Lung (tissue), 12 donors: ENCODE measurements around the gene RXRA. TPM values are rescaled to one million over a fixed set of nuclear protein-coding genes. Genes with fewer than 3 reads are reported as not detected.
A peak's percentile ranks its signal among the peaks of the same experiment; 100 is the strongest.

Source experiments
- ATAC-seq: fragments of 200-7000 bp; cut with Tn5 transposase; one replicate; pipeline ENCODE4 v1.9.1; 2020; ENCODE audit warnings: moderate number of reproducible peaks; ENCODE audit not compliant: insufficient read depth, low FRiP score
- DNase-seq, 3 donors: peaks; one replicate each; pipeline ENCODE4 v3.0.0-alpha.2; 2013 to 2017
- H3K27ac ChIP-seq, 2 donors: one replicate each; pipeline ENCODE4 v1.5.1; 2013; ENCODE audit warnings: mild to moderate bottlenecking in 2 of 2, moderate library complexity in 2 of 2, control low read depth in 1 of 2, inconsistent platforms in 1 of 2, low read depth in 1 of 2, low read length in 1 of 2
- H3K27me3 ChIP-seq, 3 donors: one replicate each; pipeline ENCODE4 v1.5.1; 2013; ENCODE audit warnings: low read length in 2 of 3; ENCODE audit not compliant: control insufficient read depth in 3 of 3, insufficient read depth in 3 of 3
- H3K36me3 ChIP-seq, 4 donors: one replicate each; pipeline ENCODE4 v1.5.1; 2013; ENCODE audit warnings: low read length in 4 of 4, mild to moderate bottlenecking in 1 of 4, moderate library complexity in 1 of 4; ENCODE audit not compliant: control insufficient read depth in 4 of 4, insufficient read depth in 4 of 4
- H3K4me1 ChIP-seq, 5 donors: one replicate each; pipeline ENCODE4 v1.5.1; 2013; ENCODE audit warnings: low read length in 5 of 5, mild to moderate bottlenecking in 2 of 5, moderate library complexity in 1 of 5; ENCODE audit not compliant: control insufficient read depth in 5 of 5, insufficient read depth in 5 of 5
- H3K4me3 ChIP-seq: one replicate; pipeline ENCODE4 v1.5.1; 2013; ENCODE audit warnings: mild to moderate bottlenecking, control low read depth, moderate library complexity
- H3K9ac ChIP-seq, 2 donors: one replicate each; pipeline ENCODE4 v1.5.1; 2013; ENCODE audit warnings: low read length in 2 of 2, control low read depth in 1 of 2; ENCODE audit not compliant: insufficient read depth in 1 of 2
- H3K9me3 ChIP-seq, 4 donors: one replicate each; pipeline ENCODE4 v1.5.1; 2013; ENCODE audit warnings: low read length in 3 of 4, mild to moderate bottlenecking in 1 of 4, moderate library complexity in 1 of 4; ENCODE audit not compliant: control insufficient read depth in 4 of 4, insufficient read depth in 3 of 4
- WGBS, 2 donors: extraction: QIAGEN DNeasy Blood & Tissue Kit; methylation state at CpG; one replicate each; pipeline ENCODE4 v1.1.7; 2013; 5-methylcytosine and 5-hydroxymethylcytosine counted together
- polyA plus RNA-seq, 2 donors: library from polyadenylated mRNA; stranded (reverse); fragments of 200-250 nt; gene quantifications; one replicate each; pipeline ENCODE4 v1.2.1, GENCODE V29; 2013
- total RNA-seq, 2 donors: library from RNA; depleted of rRNA in 1 of 2; stranded (reverse); fragments of >200 nt in 1 of 2; gene quantifications; one replicate each; pipeline ENCODE4 v1.2.1, GENCODE V29; 2014 to 2021
- TF ChIP-seq, protein P1 (sequence below): IDR thresholded peaks from 2 replicates; pipeline ENCODE4 v1.5.1; 2012; ENCODE audit warnings: mild to moderate bottlenecking; ENCODE audit errors: control extremely low read depth, extremely low read depth
- donor health status: control.
- donor health status: control.
- donor health status: Bipolar disorder and iron deficiency.
- donor health status: healthy.
- donor health status: DM: yes; HTN: yes; CAD: no.

RXRA gene
- total and polyA plus RNA-seq, 4 donors = 24.2 to 85.2 (median 52.2) TPM

DNA sequence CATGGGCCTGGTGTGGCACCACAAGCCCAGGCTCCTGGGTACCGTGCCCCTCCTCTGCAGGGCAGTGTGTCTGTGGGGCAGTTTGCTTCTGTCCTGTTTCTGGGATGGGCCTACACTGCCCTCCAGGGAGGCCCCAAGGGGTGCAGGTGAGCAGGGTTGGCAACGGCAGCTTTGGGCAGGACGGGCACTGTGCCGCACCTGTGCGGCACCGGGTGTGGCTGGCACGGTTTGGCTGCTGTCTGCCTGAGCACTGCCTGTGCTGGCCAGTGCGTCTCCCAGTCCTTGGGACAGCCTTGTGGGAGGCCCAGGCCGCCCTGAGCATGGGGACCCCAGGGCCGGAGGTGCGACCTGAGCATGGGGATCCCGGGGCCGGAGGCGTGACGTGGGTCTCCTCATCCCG, 37.2 kb downstream of the RXRA start:
- Histone ChIP-seq H3K4me1 (peaks cover 10 to 57% (median 16%) of the 10 kb centered on the region in 5 donors), H3K4me3 (no peak overlapping the region), H3K9me3 (no peaks in the 10 kb centered on the region), H3K36me3 (no peaks in the 10 kb centered on the region), H3K9ac (no peak overlapping the region), H3K27me3 (no peaks in the 10 kb centered on the region), H3K27ac (no peak overlapping the region)
- 82 to 90% methylated on average over 15 to 16 of the region's 16 CpGs for WGBS, 2 donors
- TF ChIP-seq, protein P1, sequence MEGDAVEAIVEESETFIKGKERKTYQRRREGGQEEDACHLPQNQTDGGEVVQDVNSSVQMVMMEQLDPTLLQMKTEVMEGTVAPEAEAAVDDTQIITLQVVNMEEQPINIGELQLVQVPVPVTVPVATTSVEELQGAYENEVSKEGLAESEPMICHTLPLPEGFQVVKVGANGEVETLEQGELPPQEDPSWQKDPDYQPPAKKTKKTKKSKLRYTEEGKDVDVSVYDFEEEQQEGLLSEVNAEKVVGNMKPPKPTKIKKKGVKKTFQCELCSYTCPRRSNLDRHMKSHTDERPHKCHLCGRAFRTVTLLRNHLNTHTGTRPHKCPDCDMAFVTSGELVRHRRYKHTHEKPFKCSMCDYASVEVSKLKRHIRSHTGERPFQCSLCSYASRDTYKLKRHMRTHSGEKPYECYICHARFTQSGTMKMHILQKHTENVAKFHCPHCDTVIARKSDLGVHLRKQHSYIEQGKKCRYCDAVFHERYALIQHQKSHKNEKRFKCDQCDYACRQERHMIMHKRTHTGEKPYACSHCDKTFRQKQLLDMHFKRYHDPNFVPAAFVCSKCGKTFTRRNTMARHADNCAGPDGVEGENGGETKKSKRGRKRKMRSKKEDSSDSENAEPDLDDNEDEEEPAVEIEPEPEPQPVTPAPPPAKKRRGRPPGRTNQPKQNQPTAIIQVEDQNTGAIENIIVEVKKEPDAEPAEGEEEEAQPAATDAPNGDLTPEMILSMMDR = no peak
- DNase-seq (no peak), ATAC-seq (no peak)

DNA sequence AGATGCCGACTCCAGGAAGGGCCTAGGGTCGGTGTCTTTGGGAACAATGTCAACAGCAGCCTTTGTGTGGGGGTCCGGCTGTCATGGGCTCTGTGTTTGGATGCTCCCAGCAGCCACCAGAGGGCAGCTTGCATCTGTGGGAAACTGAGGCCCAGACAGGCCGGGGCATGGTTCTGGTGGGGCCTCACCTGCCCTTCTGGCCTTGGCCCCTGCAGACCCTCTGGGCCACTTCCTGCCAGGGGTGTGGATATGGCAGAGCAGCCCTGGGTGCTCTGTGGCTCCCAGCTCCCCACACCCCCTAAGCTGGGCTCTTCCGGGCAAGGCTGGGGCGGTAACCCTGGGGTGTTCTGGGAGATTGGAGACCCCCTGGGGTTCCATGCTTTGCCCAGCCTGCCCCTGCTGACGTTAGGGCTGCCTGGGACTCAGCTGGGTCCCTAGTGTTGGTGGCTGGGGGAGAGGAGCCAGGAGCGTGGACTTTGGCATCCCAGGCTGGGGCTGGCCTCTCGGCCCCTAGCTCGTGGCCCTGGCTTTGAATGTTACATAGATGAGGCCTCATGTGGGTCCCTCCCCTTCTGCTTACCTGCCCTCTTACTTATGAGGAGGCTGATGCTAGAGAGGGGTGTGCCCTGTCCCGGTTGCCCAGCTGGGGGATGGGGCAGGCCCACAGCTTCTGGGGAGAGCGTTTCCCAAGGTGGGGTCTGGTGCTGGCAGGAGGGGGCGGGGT, 38.3 kb downstream of the RXRA start:
- no peaks in the 10 kb centered on the region for H3K9me3 ChIP-seq
- peaks cover 8 to 50% (median 17%) of the 10 kb centered on the region in 5 donors for H3K4me1 ChIP-seq
- H3K36me3 ChIP-seq = no peaks in the 10 kb centered on the region
- H3K27ac ChIP-seq = no peak overlapping the region
- ATAC-seq (no peak), DNase-seq (no peak)
- TF ChIP-seq, protein P1 = no peak
- no peaks in the 10 kb centered on the region for H3K27me3 ChIP-seq
- H3K4me3 ChIP-seq = no peak overlapping the region
- H3K9ac ChIP-seq = no peak overlapping the region
- WGBS, 2 donors = 85 to 87% methylated on average over 12 to 13 of the region's 13 CpGs

DNA sequence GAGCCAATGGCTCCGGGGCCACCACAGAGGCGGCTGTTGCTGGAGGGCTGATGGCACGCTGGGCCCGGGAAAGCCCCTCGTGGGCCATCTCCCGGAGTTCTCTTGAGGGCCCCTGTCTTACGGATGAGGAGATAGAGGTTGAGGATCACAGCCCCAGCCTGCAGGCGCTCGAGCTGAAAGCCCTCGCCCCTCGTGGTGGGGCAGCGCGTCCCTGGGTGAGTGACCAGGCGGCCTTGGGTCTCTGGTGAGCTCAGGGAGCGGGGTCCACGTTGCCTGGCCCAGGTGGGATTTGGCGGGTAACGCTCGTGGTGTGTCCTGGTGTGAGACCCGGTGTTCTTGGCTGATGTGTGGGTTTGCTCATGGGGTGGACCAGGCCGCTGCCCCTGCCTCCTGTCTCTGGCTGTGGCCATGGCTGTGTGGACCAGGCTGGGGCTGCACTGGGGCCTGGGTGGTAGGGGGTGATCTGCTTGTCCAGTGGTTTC, 38.9 kb downstream of the RXRA start:
- 91 to 92% methylated on average over 20 to 21 of the region's 21 CpGs for WGBS, 2 donors
- Histone ChIP-seq H3K36me3 (no peaks in the 10 kb centered on the region), H3K27me3 (no peaks in the 10 kb centered on the region), H3K4me1 (peaks cover 8 to 46% (median 17%) of the 10 kb centered on the region in 5 donors), H3K9me3 (no peaks in the 10 kb centered on the region), H3K4me3 (no peak overlapping the region), H3K9ac (no peak overlapping the region), H3K27ac (peak overlapping the region; percentile 22 to 90)
- no peak for DNase-seq
- ATAC-seq = no peak
- TF ChIP-seq, protein P1 = no peak
